Activated gamma-delta T cell treated with Interleukin-2 at 50 U/mL for 16 hours (primary cell): ENCODE measurements around the gene KLHL29.

ENCODE experiments used
- DNase-seq: peaks from one replicate; pipeline ENCODE4 v3.0.0-alpha.2; 2020

KLHL29 gene

DNA sequence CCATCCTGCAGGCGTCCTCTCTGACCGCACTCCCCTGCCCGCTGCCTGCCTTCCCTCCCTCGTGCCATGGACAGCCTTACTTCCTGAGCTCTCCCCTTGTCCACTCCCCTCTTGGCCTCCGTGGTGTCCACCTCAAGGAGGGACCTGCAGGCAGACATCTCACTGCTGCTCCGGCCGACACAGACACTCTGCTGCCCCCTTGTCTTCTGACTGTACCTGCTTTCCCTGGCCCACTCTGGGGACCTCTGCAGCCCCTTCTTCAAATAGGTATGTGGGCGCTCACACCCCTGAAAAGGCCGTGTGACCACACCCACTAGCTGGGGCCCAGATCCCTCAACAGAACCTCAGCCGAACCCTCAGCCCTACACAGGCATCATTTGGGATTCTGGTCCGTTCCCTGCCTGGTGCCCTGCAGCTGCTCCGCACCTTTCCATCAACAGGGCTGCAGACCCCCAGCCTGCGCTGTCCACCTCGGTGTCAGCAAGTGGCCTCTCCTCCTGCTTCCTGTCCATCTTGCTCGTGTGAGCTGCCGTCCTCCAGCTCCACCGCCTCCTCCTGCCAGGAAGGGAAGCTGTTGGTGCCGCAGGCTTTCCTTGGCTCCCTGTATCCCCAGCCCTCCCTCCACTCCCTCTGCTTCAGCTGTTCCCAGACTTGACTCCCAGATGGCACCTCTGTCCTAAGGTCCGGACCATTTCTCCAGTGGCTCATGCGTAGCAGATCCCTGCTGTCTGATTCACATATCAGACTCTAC is 94.1 kb downstream of the KLHL29 start:
- DNase-seq, result no peak

DNA sequence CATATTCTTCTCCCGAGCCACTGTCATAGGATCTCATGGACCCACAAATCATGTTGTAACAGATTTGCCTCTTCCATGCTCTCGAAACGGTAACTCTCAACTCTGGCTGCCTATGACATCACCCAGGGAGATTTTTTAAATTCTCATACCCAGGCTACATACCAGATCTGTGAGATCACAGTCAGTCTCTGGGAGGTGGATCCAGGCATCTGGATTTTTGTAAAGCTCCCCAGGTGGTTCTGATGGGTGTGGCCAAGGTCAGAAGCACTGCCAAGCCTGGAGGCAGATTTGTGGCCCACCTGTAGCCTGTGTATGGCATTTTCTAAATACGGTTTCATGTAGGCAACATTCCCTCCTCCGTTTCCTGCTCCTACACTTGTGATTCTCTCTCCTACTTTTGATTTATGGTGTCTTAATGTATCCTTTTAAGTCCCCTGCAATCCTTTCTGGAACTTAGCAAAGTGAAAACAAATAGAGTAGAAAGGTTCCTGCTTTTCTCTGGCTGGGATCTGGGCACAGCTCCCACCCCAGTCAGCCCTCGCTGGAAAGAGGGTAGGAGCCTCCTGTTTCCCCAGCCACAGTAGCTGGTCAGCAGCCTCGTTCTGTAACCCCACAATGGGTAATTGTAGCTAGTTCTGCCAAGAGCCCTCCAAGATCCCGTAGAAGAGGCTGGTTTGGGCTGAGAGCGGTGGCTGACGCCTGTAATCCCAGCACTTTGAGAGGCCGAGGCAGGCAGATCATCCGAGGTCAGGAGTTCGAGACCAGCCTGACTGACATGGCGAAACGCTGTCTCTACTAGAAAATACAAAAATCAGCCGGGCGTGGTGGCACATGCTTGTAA is 96.2 kb downstream of the KLHL29 start:
- DNase-seq, result no peak

DNA sequence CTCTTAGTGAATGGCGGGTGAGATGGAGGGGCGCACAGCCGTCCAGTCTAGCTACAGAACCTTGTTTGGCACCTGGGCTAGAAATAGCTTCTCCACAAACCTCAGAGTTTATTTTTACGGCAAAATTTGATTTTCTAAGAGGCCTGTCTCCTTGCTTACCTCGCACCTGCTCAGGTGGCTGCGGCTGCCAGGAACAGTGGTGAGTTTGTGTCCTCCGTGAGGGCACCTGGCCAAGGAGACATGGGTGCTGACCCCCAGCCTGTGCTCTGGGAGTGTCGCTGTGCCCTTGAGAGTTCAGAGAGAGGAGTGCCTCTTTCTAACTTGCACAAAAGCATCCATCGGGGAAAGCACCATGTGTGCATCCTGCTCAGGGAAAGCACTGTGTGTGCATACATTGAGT is 97.2 kb downstream of the KLHL29 start:
- no peak for DNase-seq

DNA sequence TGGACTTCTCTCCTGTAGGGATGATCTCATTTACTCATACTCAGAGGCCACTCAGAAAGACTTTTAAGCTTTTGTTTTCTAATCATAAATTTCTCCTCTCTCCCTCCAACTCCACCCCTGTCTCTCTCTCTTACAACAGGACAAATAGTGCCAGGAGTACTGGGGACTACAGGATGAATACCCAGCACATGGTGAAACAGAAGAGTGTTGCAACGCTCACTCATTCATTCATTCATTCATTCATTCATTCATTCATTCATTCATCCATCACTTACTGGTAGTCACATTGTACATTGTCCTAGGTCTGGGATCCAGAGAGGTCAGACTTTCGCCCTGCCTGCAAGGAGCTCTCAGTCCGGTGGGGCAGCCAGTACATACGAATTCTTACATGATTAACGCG is 97.6 kb downstream of the KLHL29 start:
- DNase-seq, result no peak

DNA sequence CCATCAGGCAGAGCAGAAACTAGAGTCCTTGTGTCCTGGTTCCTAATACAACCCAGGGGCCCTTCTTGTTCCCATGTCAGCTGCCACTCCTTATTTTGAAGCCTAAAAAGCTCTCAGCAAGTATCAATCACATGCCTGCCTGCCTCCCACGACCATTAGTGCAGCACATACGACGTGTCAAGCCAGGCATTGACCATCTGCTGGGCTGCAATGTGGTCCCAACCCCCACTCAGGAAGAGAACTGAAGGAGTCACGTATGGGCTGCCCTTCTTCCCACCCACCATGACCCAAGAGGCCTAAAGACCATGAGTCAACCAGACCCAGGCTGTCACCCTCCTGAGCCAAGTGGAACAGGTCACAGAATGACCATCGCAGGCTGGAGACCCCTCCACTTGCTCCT is 98.8 kb downstream of the KLHL29 start:
- no peak for DNase-seq

DNA sequence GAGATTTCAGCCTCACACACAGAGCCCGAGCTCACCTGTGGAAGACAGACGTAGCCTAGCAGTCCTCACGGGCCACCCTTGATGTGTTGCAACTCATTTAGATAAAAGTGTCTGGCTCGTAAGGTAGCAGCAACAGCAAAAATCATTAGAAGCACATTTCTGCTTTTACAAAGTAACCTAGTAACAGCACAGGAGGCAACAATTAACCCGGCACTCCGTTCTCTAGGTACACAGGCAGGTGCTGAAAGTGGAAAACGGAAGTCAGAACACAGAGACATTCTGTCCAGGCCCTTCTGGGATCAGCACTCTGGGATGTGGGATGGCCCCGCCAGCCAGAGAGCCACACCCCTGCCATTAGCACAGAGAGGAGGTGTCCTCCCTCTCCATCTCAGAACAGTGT is 99.3 kb downstream of the KLHL29 start:
- DNase-seq, result no peak

DNA sequence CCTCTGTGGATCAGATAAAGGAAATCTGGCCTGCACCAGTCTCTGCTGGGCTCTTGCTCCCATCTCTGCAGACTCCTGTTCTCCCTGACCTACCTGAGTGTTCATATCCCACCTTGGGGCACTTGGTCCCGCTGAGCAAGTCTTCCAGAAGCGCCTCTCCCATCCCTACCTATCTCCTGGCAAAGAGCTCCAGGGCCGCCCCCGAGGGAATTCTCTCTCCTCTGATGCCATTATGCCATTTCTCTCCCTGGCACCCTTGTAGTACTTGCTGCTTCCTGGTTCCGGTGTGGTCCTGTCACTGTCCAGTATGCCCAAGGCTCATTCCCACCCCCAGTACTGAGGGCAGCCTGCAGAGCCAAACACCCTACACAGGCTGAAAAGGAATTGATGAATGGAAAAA is 99.8 kb downstream of the KLHL29 start:
- DNase-seq, result no peak

DNA sequence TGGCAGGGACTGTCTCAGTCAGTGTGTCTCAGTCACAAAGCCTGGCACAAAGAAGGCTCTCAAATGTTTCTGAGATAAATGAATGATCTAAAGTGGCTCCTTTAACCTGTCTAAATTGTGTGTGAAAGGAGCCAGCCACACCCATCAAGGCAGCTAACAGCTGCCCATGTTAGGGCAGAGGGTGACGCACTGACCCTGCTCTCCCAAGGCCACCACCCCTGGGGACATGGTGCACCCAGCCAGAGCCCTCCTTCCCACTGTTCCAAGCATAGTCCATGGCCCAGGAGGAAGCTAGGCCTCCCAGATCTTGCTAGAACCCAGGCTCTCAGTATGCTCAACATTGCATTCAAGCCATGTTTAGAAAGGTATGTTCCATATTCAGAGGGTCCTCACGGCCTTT is 100.3 kb downstream of the KLHL29 start:
- no peak for DNase-seq

DNA sequence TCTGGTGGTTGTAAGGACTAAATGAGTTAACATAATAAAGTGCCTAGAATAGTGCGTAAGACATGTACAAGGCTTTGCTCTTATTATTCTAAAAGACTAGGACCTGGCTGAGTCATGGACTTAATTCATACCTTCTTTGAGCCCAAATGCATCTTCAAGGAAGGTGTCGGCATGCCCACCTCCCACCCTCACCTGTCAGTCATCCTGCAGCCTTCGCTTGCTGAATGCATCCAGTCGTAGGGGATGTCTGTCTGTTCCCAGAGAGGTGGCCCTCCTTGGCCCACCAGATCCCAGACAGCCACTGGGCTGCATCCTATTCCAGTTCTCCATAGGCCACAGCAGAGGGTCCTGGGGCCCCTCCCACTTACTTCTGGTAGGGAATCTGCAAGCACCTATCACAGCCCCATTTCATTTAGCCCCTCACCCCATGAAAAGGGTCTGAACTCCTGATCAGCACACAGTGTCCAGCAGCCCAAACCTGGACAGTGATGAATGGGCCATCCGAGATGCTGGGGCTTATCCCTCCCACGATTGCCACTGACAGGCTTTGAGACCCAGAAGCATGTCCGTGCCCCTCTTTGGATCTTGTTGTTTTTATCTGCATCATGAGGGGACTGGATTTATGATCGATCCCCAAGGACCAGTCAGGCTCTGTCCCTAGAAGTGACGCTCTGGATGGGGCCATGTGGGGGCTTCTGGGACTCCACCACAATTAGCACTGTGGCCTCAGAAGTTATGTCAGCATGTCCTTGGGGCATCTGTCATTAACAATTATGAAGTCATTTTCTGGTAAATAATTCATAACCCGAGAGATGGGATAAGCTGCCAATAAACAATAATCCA is 101.1 kb downstream of the KLHL29 start:
- DNase-seq, result no peak

DNA sequence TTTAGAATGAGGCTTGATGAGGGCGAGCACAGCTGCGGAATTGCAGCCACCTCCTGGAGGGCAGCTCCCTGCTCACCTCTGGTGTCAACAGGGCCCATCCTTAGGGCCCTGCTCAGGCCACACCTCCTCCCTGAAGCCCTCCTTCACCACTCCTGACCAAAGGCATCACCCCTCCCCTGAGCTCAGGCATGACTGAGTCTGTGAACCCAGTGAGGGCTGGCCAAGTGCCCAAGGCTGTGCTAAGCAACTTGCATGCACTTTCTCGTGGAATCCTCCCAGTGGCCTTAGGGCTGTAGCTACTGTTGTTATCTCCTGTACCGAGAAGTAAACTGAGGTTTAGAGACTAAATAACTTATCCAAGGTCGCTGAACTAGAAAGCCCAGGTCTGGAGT is 101.7 kb downstream of the KLHL29 start:
- DNase-seq, result no peak

DNA sequence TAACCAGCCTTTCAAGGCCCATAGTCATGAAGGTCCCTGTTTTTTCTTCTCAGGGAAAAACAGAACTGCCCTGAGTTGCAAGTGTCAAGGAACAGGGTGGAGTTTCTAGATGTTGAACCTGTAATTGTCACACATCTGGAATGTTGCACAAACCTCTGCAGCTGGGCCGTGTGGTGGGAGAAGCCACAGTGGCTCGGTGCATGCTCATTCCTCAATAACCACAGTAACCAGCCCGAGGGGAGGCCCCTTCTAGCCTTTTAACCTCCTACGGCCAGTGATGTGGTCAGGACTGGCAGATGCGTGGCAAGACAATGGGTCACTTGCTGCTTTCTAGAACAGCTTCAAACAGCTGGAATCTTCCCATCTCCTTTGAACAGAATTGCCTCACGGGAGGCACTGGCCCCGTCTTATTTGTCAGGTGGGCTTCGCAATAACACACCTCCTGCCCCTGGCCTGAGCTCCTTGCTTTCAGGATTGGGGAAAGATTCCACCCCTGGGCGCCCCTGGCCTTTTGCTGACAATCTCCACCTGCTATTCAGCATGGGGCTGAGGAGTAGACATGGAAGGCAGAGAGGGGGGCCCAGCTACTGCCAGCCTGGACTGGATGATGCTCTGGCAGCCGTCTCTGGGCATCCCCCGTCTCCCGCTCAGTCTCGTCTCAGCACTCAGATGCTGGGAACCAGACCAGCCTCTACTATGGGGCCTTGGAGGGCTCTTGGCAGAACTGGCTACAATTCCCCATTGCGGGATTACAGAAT is 102.9 kb downstream of the KLHL29 start:
- DNase-seq, result no peak

DNA sequence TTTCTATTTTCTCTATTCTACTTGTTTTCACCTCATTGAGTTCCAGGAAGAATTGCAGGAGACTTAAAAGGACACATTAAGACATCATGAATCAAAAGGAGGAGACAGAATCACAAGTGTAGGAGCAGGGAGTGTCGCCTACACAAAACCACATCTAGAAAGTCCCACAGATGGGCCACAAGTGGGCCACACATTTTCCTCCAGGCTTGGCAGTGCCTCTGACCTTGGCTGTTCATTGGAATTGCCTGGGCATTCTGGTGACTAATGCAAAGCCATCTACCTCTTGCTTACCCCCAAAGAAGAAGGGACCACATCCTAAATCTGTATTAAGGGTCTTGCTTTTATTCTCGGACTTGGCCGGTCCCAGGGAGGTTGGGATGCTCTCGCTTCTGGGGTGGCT is 103.6 kb downstream of the KLHL29 start:
- no peak for DNase-seq

DNA sequence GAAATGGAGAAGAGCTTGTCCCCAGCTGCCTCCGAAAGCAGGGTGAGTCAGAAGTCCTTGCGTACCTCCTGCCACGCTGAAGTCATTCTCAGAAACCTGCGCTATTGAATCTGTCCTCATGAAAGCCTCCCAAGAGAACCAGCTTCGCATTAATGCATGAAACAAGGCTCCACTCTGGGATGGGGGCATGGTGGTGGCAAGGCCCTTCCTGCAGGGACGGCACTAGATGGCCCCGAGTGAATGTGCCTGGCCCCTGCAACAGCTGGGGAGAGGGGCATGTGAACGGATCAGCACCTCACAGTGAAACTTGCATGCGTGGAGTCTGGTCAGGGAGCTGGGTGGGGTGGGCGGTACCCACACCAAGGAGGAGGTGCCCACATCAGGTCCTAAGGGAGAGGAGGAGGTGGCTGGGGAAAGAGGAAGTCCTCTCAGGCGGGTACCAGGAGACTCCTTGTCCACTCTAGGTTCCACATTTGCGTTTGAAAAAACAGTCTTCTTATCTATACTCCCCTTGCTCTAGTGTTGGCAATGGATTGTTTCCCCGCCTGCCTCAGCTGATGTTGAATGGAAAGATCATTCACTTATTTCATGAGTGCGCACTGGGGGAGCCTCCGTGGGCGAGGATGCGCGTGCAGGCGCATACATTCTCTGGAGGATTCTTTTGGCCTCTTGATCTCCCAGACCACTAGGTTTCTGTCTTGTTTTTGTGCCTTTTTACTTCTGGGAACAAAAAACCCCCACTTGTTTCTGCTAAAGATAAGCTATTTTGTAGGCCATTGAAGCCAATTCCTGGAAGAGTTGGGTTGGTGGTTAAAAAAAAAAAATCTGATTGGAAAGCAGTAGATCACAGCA is 104.7 kb downstream of the KLHL29 start:
- DNase-seq, result no peak

DNA sequence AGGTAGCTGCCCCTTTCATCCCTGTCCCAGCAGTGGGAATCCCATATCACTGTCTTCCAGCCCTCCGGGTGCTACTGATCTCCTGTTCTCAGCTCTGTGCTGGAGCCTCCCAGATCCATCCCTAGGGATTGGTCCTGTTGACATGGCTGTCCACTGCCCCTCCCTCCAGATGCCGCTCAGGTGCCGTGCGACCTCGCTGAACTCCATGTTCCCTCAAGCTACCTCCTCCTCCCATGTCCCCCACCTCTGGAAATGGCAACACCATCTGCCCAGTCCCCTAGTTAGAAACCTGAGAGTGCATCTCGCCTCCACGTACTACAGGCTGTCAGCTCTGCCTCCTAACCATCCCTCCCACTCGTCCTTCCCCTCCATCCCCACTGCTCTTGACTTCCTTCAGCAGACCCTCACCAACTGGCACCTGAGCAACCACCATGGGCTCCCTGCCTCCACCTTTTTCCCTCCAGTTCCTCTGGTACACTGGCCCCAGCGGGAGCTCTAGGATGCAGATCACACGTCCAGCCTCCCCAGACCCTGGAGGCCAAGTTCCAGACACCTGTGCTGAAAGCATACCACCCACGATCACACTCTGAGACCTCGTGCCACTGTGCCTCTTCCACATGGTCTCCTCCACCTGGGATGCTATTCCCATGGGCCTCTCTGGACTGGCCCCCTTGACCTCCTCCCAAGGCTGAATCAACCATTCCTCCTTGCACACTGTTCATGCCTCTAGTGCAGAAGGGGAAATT is 106.8 kb downstream of the KLHL29 start:
- DNase-seq, result no peak

DNA sequence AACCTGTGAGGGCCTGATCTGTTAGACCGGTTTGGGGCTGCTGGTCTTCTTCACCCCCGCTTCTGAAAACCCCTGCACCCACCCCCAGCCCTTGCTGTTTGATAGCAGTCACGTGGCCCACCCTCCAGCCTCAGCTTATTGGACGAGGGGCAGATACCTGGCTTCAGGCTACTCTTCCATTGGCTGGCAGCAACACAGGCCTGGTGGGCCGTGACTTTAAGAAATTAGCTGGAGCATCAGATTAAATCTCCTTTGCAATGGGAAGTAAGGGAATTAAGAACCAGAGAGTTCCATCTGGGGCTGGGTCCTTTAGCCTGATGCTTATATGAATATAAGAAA is 107.3 kb downstream of the KLHL29 start:
- no peak for DNase-seq

DNA sequence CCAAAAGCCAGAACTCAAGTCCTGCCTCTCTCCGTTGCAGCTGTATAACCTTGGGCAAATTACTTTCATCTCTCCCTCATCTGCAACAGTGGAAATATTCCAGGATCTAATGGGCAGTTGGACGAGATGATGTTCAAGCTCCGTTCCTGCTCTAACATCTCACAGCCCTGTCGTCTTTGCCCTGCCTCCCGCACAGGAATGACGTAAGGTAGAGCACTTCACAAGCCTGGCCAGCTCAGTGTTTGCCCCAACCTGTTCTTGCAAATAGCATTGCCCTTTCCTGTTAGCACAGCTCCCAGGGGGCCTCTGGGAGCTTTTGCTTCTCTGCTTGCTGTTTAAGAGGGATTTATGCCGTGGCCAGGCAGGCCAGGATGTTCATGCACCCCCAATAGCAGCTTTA is 107.9 kb downstream of the KLHL29 start:
- no peak for DNase-seq

DNA sequence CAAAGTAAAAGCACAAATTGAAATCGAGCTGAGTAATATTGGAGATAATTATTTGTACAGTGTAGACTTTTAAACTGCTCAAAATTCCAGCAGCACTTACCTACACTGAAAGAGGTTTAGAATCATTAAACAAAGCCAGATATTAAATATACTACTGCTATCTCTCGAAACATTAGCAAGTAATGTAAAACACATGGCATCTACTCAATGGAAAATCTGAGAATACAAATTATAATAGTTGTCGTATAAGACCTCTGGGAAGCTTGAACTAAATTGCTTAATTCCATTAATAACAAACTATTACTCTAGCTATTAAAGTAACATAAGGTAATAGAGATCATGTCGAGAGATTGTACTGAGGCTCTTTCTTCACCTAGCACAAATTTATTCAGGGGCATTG is 108.9 kb downstream of the KLHL29 start:
- no peak for DNase-seq

DNA sequence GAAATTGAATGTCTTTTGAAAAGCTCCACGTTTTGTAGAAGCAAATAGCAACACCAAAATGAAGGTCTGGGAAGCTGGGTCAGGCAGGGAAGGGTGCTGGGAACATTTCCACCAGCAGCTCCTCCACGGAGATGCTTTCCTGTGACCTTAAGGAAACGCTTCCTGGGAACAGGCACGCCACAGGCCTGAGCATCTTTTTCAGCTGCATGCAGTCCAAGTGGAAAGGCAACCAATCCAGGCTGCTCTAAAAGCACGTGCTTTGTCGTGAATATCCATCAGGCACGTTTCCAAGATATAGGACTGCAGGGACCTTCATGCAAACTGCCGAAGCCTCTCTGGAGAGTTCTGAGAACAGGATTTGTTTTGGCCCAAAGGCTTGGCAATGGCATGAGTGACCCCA is 109.3 kb downstream of the KLHL29 start:
- no peak for DNase-seq

DNA sequence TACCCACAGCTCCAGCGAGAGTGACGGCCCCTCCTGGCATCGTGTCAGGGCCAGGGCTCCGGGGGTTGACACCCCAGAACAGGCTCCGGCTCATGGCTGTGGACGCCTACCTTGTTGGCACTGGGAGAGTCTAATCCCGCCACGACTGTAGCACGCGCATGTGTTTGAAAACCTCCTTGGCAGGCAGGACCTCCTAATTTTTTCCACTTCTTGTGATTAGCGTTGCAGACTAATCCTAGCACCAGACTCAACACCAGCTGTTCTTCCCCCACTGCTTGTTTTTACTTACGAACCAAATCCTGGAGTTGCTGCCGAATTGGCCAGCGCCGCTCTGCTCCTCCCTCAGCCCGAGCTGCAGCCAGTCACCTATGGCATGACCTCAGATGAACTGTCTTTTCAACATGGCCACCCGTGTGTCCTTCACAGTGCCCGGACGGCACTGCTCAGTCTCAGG is 110.7 kb downstream of the KLHL29 start:
- DNase-seq, result no peak

DNA sequence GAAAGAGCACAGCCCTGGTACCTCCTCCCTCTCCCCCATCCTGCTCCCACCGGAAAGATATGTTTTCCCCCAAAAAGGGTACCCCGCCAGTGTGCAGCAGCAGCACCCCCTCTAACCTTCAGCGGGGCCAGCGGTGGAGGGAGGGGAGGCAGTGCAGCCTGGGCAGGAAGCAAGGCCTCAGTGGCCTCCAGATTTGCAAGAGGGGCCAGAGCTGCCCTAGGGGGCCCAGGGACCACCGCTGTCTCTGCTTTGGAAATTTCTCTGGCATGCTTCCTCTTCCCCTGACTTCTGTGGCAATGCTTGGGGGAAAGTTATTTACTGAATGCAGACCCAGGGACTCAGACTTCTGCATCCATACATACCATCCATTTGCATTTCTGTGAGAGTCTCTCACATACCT is 111.5 kb downstream of the KLHL29 start:
- no peak for DNase-seq

DNA sequence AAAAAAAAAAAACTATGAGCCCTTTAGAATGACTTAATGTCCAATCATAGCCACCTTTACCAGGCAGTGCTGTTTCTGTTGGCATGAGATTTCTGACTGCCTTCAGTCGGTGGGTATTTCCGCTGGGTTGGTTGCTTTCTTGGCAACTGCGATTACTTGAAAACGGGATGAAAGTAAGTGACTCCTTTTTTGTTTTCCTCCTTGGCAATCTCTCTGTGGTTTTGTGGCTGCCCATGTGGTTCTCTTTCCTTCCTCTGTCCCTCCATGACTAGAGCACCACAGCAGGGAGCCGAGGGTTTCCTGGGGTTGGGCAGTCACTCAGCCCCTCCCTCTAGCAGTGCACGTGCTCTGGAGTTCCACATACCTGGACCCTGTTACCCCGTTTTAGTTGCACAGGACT is 112.1 kb downstream of the KLHL29 start:
- DNase-seq, result no peak
